ENCODE measurements around the gene COLEC12. TPM values are rescaled to one million over a fixed set of nuclear protein-coding genes. Genes with fewer than 3 reads are reported as not detected.

Gene COLEC12
- total RNA-seq, 1 experiment from 2014 or later = 0.03 TPM

DNA sequence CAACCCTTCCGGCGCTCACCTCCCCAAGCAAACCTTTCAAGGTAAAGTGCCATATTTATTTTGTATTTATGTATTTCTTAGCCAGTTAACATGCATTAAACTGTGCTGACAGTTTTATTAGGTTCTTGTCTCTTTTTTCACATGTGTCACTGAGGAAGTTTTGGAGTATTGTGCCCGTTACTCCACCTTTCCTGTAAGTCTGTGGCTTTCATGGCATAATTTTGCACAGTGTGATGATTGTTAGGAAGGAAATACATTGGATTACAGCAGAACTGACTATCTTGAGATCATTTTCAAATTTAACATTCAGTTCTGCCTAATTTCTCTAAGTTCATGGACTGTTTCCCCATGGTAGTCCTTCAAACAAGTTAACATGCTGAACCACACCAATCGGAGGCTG is 67.7 kb downstream of the COLEC12 start:
- Histone ChIP-seq H3K4me3 (ENCODE audit: low read depth in 2 of 2, low read length in 2 of 2) (no peak overlapping the region), H3K4me1 (ENCODE audit: control insufficient read depth, insufficient read depth, low read length) (no peaks in the 10 kb centered on the region), H3K36me3 (ENCODE audit: control insufficient read depth, insufficient read depth, low read length) (no peaks in the 10 kb centered on the region), H3K9me3 (ENCODE audit: control insufficient read depth, insufficient read depth, low read depth, low read length) (no peaks in the 10 kb centered on the region), H3K27ac (ENCODE audit: low read length) (no peak overlapping the region), H3K27me3 (ENCODE audit: control insufficient read depth, insufficient read depth, low read length) (no peaks in the 10 kb centered on the region)
- ChIA-PET POLR2A (no interaction called here), CTCF (no interaction called here)
- TF ChIP-seq, protein P1, sequence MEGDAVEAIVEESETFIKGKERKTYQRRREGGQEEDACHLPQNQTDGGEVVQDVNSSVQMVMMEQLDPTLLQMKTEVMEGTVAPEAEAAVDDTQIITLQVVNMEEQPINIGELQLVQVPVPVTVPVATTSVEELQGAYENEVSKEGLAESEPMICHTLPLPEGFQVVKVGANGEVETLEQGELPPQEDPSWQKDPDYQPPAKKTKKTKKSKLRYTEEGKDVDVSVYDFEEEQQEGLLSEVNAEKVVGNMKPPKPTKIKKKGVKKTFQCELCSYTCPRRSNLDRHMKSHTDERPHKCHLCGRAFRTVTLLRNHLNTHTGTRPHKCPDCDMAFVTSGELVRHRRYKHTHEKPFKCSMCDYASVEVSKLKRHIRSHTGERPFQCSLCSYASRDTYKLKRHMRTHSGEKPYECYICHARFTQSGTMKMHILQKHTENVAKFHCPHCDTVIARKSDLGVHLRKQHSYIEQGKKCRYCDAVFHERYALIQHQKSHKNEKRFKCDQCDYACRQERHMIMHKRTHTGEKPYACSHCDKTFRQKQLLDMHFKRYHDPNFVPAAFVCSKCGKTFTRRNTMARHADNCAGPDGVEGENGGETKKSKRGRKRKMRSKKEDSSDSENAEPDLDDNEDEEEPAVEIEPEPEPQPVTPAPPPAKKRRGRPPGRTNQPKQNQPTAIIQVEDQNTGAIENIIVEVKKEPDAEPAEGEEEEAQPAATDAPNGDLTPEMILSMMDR (IDR thresholded peaks at IDR 0.05) = no peak
- no peak for TF ChIP-seq TCF7L2 (IDR thresholded peaks at IDR 0.05; ENCODE audit: low read depth, low read length)
- no peak for TF ChIP-seq POLR2AphosphoS5 (IDR thresholded peaks at IDR 0.05; ENCODE audit: low read depth, low read length)
- TF ChIP-seq SIN3A (IDR thresholded peaks at IDR 0.05; ENCODE audit: borderline replicate concordance, insufficient read depth, low read depth, low read length) = no peak
- TF ChIP-seq, protein P2, sequence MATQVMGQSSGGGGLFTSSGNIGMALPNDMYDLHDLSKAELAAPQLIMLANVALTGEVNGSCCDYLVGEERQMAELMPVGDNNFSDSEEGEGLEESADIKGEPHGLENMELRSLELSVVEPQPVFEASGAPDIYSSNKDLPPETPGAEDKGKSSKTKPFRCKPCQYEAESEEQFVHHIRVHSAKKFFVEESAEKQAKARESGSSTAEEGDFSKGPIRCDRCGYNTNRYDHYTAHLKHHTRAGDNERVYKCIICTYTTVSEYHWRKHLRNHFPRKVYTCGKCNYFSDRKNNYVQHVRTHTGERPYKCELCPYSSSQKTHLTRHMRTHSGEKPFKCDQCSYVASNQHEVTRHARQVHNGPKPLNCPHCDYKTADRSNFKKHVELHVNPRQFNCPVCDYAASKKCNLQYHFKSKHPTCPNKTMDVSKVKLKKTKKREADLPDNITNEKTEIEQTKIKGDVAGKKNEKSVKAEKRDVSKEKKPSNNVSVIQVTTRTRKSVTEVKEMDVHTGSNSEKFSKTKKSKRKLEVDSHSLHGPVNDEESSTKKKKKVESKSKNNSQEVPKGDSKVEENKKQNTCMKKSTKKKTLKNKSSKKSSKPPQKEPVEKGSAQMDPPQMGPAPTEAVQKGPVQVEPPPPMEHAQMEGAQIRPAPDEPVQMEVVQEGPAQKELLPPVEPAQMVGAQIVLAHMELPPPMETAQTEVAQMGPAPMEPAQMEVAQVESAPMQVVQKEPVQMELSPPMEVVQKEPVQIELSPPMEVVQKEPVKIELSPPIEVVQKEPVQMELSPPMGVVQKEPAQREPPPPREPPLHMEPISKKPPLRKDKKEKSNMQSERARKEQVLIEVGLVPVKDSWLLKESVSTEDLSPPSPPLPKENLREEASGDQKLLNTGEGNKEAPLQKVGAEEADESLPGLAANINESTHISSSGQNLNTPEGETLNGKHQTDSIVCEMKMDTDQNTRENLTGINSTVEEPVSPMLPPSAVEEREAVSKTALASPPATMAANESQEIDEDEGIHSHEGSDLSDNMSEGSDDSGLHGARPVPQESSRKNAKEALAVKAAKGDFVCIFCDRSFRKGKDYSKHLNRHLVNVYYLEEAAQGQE (IDR thresholded peaks at IDR 0.05; ENCODE audit: insufficient read depth in 1 of 2, low read depth in 2 of 2, low read length in 1 of 2) = no peak
- BruUV-seq (replicated peaks) = no TSS peak
- in situ Hi-C loops (cut with HindIII; ENCODE audit: low pct_unique_long_range_greater_than_20kb, low sequenced_read_pairs) (no loop called here), intact Hi-C loops (cut with micrococcal nuclease; ENCODE audit: unreplicated experiment) (no loop called here)
- ATAC-seq = no peak
- no peak for DNase-seq (ENCODE audit: low read depth, low spot score)

DNA sequence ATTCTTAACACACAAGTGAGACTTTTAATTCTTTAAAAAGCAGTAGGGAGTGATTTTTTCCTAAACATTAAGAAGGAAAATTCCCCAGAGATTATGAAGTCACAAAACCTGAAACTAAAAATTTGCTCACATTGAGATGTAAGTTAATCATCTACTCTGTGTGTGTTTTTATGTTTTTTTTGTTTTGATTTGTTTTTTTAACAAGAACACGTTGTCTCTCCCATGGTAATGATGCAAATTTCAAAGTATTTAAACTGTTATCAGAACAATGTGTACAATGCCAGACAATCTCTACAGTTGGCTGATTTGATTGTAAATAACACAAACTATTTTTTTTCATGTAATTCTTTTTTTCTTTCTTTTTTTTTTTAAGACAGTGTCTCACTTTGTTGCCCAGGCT is 71.5 kb downstream of the COLEC12 start:
- DNase-seq (ENCODE audit: low read depth, low spot score) (no peak), ATAC-seq (no peak)
- CTCF ChIA-PET = no interaction called here
- intact Hi-C loops (cut with micrococcal nuclease; ENCODE audit: unreplicated experiment) = no loop called here
- BruUV-seq (replicated peaks) = no TSS peak
- Histone ChIP-seq H3K36me3 (ENCODE audit: control insufficient read depth, insufficient read depth, low read length) (no peaks in the 10 kb centered on the region), H3K27me3 (ENCODE audit: control insufficient read depth, insufficient read depth, low read length) (no peaks in the 10 kb centered on the region), H3K4me1 (ENCODE audit: control insufficient read depth, insufficient read depth, low read length) (no peaks in the 10 kb centered on the region), H3K9me3 (ENCODE audit: control insufficient read depth, insufficient read depth, low read depth, low read length) (no peaks in the 10 kb centered on the region), H3K27ac (ENCODE audit: low read length) (no peak overlapping the region), H3K4me3 (ENCODE audit: low read depth in 2 of 2, low read length in 2 of 2) (no peak overlapping the region)
- TF ChIP-seq, protein P1 (IDR thresholded peaks at IDR 0.05) = no peak
- TF ChIP-seq POLR2AphosphoS5 (IDR thresholded peaks at IDR 0.05; ENCODE audit: low read depth, low read length) (no peak), TCF7L2 (IDR thresholded peaks at IDR 0.05; ENCODE audit: low read depth, low read length) (no peak), SIN3A (IDR thresholded peaks at IDR 0.05; ENCODE audit: borderline replicate concordance, insufficient read depth, low read depth, low read length) (no peak)
- TF ChIP-seq, protein P2 (IDR thresholded peaks at IDR 0.05; ENCODE audit: insufficient read depth in 1 of 2, low read depth in 2 of 2, low read length in 1 of 2) = no peak
- in situ Hi-C loops (cut with HindIII; ENCODE audit: low pct_unique_long_range_greater_than_20kb, low sequenced_read_pairs) = no loop called here
- POLR2A ChIA-PET = no interaction called here

All from Panc1 (cell line).